C4-2B (cell line): ENCODE results near the gene PARP2.

Experiments used
- H3K27ac ChIP-seq: fragments of 450-650 bp; 2 replicates; pipeline ENCODE4 v1.5.1; 2017
- ZFX ChIP-seq: fragments of 450-650 bp; IDR thresholded peaks from 2 replicates; pipeline ENCODE4 v1.6.1; 2017
- TF ChIP-seq, protein P1 (sequence below): fragments of 450-650 bp; conservative IDR thresholded peaks from 2 replicates; pipeline ENCODE4 v1.5.1; 2017; ENCODE audit warnings: mild to moderate bottlenecking

PARP2 gene

DNA sequence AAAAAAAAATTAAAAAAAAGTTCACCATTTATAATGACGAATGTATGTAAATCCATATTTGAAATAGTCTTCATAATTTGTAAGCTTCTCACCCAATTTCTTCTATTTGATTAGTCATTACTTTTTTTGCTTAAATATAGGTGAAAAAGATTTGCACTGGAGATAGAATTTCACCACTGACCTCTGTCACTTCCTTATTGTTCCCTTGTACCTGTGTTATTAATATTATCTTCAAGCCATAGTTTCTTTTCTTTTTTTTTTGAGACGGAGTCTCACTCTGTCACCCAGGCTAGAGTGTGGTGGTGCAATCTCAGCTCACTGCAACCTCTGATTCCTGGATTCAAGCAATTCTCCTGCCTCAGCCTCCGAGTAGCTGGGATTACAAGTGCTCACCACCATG, 54.1 kb downstream of the PARP2 start:
- H3K27ac ChIP-seq = no peak overlapping the region

DNA sequence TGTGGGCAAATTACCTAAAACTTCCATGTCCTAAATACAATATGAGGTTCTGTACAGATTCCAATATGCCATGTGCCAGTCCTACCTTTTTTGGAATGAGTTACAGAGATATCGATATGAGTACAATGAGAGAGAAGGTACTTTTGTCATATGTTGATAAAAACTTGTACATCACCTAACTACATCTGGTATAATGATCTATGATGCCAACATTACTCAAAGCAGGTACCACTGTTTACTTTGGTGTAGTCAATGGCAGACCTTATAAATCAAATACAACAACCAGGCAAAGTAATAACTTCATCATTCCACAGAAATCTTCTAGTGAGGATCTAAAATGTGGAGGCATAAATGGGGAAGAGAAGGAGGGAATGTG, 57.1 kb downstream of the PARP2 start:
- TF ChIP-seq, protein P1, sequence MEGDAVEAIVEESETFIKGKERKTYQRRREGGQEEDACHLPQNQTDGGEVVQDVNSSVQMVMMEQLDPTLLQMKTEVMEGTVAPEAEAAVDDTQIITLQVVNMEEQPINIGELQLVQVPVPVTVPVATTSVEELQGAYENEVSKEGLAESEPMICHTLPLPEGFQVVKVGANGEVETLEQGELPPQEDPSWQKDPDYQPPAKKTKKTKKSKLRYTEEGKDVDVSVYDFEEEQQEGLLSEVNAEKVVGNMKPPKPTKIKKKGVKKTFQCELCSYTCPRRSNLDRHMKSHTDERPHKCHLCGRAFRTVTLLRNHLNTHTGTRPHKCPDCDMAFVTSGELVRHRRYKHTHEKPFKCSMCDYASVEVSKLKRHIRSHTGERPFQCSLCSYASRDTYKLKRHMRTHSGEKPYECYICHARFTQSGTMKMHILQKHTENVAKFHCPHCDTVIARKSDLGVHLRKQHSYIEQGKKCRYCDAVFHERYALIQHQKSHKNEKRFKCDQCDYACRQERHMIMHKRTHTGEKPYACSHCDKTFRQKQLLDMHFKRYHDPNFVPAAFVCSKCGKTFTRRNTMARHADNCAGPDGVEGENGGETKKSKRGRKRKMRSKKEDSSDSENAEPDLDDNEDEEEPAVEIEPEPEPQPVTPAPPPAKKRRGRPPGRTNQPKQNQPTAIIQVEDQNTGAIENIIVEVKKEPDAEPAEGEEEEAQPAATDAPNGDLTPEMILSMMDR = no peak
- no peak for TF ChIP-seq ZFX
- H3K27ac ChIP-seq = no peak overlapping the region

More for the DNA sequence above, 54.1 kb downstream of the PARP2 start:
- TF ChIP-seq, protein P1 = no peak
- TF ChIP-seq ZFX = no peak

DNA sequence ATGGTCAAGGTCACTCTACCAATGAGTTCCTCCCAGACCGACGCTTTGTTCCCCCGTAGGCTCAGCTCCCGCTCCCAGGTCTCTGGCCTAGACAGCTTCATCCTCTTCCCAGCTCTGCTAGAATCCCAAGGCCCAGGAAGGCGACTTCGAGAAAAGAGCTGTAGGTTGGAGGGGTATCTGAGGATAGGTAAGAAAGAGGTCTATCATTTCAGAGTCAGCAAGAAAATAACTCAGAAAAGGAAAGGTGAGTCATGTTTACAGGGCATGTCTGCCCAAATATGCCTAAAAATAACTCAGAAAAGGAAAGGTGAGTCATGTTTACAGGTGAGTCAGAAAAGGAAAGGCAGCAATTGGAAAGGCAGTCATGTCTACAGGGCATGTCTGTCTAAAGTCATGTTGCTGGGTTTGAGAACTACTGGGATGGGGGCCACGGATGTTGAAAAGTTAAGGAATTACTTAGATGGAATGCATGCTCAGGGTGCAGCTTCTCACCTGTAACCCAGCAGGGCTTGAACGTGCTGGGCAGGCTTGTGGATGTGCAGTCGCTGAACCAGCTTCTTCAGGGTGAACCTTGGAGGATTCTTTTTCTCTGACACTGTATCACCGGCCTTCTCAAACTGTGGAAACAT, 57.6 kb downstream of the PARP2 start:
- no peak for TF ChIP-seq ZFX
- TF ChIP-seq, protein P1 = no peak
- no peak overlapping the region for H3K27ac ChIP-seq

DNA sequence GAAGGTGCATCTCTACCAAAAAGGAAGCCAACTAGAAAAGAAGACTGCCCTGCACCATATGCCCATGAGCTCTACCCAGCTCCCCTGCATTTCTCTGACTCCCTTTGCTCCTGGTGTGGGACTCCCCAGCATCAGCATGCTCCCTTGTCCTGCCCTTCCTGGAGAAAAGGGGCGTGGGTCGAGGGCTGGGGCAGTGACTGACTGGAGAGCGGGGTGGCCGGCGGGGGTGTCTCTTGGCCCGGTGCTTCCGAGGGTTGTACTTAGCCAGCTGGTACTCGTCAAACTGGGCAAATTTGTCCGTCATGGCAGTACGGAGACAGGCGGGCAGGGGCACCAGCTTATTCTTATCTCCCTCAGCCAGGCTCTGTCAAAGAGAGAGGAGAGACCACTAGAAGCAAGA, 60.1 kb downstream of the PARP2 start:
- no peak overlapping the region for H3K27ac ChIP-seq
- TF ChIP-seq, protein P1 = no peak
- TF ChIP-seq ZFX = no peak
